ENCODE measurements around the gene C5orf52. TPM values are rescaled to one million over a fixed set of nuclear protein-coding genes. Genes with fewer than 3 reads are reported as not detected.

Gene C5orf52
- not detected in 5 replicates for total RNA-seq (2022; extraction: Qiagen RNA extraction; ENCODE audit: low read depth)

DNA sequence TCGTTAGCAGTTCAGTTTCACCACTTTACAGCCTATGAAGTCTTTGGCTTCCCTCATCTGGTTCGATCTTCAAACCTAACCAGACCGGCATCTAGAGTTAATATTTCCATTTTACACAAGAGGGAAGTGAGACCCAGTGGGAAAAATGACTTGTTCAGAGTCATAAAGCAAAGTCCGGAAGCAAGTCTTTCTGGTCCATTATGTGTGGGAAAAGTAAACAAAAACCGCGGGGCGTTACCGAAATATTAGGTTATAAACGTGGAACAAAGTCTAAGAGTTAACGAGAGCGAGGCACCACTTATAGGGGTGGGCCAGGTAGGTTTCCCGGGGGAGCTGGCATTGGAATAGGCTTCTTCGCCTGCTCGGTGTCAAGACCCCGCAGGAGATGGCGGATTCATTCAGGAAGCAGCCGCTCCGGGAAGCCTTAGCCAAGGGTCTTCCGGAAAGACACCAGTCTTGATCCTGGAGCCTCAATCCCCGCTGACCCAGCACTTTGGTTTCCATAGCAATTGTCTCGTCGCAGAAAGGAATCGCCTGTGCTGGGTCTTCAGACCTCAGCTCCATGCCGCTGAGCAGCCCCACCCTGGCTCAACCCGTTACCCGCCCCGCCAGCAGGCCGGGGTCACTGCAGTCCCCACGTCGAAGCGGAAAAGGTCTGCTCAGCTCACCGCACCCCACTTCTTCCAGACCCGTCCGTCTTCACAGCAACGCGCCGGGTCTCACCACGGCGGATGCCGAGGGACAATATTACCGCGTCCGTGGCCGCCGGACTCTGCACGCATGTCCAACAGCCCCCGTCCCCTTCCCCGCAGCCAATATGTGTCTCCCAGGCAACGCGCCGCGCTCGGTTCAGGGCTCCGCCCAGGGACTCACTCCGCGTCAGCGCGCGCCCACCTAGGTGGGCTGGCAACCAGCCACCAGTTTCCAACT is at the start of gene C5orf52:
Gene C5orf52 (plus strand): TSS at position 872 of the 930 bp plus-strand sequence. CDS start 82 bp downstream, outside the sequence.

DNA sequence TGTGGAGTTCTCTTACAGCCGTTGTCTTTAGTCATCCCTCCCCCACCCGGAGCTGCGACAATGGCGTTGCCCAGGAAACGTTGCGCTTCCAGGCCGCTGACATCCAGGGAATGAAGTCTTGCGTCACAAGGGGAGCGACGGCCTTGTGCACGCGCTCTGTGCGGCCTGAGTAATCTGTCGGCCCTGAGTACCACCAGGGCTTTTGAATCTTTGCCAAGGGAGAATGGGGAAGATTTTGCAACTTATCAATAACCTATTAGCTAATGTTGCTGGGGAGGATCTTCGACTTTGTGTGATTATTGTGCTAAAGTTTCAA is 19.0 kb upstream of the C5orf52 start, which contains the start of gene SOX30:
Gene SOX30 (minus strand): TSS at position 62 of the 316 bp plus-strand sequence. CDS start 360 bp downstream, outside the sequence.

Other genes with a start within 250 kb of the C5orf52 start
- 9.5 to 13.6 TPM (median 11.6 TPM) in 5 replicates for gene NIPAL4, start 211.3 kb upstream of the C5orf52 start, total RNA-seq (2022; extraction: Qiagen RNA extraction; ENCODE audit: low read depth)
- gene ADAM19, start 95.8 kb upstream of the C5orf52 start, total RNA-seq (2022; extraction: Qiagen RNA extraction; ENCODE audit: low read depth): 13.9 to 19.9 TPM (median 17.9 TPM) in 5 replicates
- 0.06 to 0.09 TPM in 2 of 5 replicates, not detected in the others for gene SOX30, start 19.1 kb upstream of the C5orf52 start, total RNA-seq (2022; extraction: Qiagen RNA extraction; ENCODE audit: low read depth)
- 26.2 to 36.1 TPM (median 29.3 TPM) in 5 replicates for gene THG1L, start 59.9 kb downstream of the C5orf52 start, total RNA-seq (2022; extraction: Qiagen RNA extraction; ENCODE audit: low read depth)
- gene LSM11, start 72.2 kb downstream of the C5orf52 start, total RNA-seq (2022; extraction: Qiagen RNA extraction; ENCODE audit: low read depth): 1.9 to 3.6 TPM (median 3.0 TPM) in 5 replicates
- 68.3 to 79.8 TPM (median 77.8 TPM) in 5 replicates for gene CLINT1, start 187.6 kb downstream of the C5orf52 start, total RNA-seq (2022; extraction: Qiagen RNA extraction; ENCODE audit: low read depth)